Measurements from ENCODE around the gene DOK4.

DNA sequence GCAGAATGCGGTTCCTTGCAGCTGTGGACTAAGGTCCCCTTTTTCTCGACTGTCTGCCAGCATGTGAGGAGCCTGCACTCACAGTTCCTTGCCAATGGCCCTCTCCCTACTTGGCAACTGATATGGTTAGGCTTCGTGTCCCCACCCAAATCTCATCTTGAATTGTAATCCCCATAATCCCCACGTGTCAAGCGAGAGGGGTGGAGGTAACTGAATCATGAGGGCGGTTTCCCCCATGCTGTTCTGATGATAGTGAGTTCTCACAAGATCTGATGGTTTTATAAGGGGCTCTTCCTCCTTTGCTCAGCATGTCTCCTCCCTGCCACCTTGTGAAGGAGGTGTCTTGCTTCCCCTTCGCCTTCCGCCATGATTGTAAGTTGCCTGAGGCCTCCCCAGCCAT lies 59.0 kb downstream of the DOK4 start:
- TF ChIP-seq, protein P1, sequence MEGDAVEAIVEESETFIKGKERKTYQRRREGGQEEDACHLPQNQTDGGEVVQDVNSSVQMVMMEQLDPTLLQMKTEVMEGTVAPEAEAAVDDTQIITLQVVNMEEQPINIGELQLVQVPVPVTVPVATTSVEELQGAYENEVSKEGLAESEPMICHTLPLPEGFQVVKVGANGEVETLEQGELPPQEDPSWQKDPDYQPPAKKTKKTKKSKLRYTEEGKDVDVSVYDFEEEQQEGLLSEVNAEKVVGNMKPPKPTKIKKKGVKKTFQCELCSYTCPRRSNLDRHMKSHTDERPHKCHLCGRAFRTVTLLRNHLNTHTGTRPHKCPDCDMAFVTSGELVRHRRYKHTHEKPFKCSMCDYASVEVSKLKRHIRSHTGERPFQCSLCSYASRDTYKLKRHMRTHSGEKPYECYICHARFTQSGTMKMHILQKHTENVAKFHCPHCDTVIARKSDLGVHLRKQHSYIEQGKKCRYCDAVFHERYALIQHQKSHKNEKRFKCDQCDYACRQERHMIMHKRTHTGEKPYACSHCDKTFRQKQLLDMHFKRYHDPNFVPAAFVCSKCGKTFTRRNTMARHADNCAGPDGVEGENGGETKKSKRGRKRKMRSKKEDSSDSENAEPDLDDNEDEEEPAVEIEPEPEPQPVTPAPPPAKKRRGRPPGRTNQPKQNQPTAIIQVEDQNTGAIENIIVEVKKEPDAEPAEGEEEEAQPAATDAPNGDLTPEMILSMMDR (IDR thresholded peaks at IDR 0.05), result no peak
- TF ChIP-seq POLR2AphosphoS5 (IDR thresholded peaks at IDR 0.05) (no peak), POLR2A (IDR thresholded peaks at IDR 0.05) (no peak), EP300 (IDR thresholded peaks at IDR 0.05) (no peak)
